Retinal pigment epithelial cell (primary cell): ENCODE measurements around the gene COG8.

Experiments
- DNase-seq: peaks from one replicate; pipeline ENCODE4 v3.0.0-alpha.2; 2010; ENCODE audit warnings: low read depth
- H3K4me3 ChIP-seq: 2 replicates; pipeline ENCODE4 v1.5.1; 2011; ENCODE audit warnings: mild to moderate bottlenecking, low read length, control low read depth, moderate library complexity
- CTCF ChIP-seq: conservative IDR thresholded peaks from 2 replicates; pipeline ENCODE4 v1.5.1; 2011; ENCODE audit warnings: low read depth, low read length, control low read depth, inconsistent platforms

COG8 gene

GRCh38 chr16:69319826-69320739, 19.3 kb downstream of the COG8 start:
- no peak overlapping the region for H3K4me3 ChIP-seq
- TF ChIP-seq CTCF = no peak
- DNase-seq = no peak

- DNase-seq = no peak
- TF ChIP-seq CTCF = no peak
- H3K4me3 ChIP-seq = no peak overlapping the region
These were observed 20.0 kb downstream of the COG8 start for GRCh38 chr16:69319381-69319780.

GRCh38 chr16:69318911-69319289, 20.5 kb downstream of the COG8 start:
- DNase-seq = no peak
- no peak overlapping the region for H3K4me3 ChIP-seq
- TF ChIP-seq CTCF = no peak

- no peak for DNase-seq
- TF ChIP-seq CTCF = no peak
- no peak overlapping the region for H3K4me3 ChIP-seq
These were observed 21.0 kb downstream of the COG8 start for GRCh38 chr16:69318177-69318910.

- H3K4me3 ChIP-seq = no peak overlapping the region
- TF ChIP-seq CTCF = no peak
- DNase-seq = no peak
These were observed 22.7 kb downstream of the COG8 start for GRCh38 chr16:69316595-69317034.

GRCh38 chr16:69315486-69316311, 23.7 kb downstream of the COG8 start:
- H3K4me3 ChIP-seq = no peak overlapping the region
- no peak for DNase-seq
- TF ChIP-seq CTCF = no peak
